ENCODE measurements around the gene TLR10. TPM values are rescaled to one million over a fixed set of nuclear protein-coding genes. Genes with fewer than 3 reads are reported as not detected.

TLR10 gene
- total RNA-seq, 2 experiments from 2014 or later = not detected

GRCh38 chr4:38733663-38734062 lies 49.1 kb downstream of the TLR10 start:
- Mint-ChIP-seq H3K27ac (no peak overlapping the region), H3K4me3 (no peak overlapping the region)
- POLR2A ChIA-PET = no interaction called here

GRCh38 chr4:38730830-38731646 lies 51.8 kb downstream of the TLR10 start:
- Histone ChIP-seq H3K4me3 (ENCODE audit: low read length) (no peak overlapping the region), H3K4me1 (ENCODE audit: insufficient read depth, low read length) (peaks cover 18% of the 10 kb centered on the region), H3K36me3 (ENCODE audit: insufficient read depth, low read length) (no peaks in the 10 kb centered on the region), H3K9me3 (ENCODE audit: control insufficient read depth in 1 of 2, insufficient read depth in 1 of 2, low read length in 2 of 2) (no peaks in the 10 kb centered on the region), H3K27me3 (ENCODE audit: control insufficient read depth in 1 of 2, insufficient read depth in 2 of 2, low read length in 2 of 2) (no peaks in the 10 kb centered on the region), H3K27ac (ENCODE audit: low read depth in 1 of 2, low read length in 2 of 2) (no peak overlapping the region)
- Mint-ChIP-seq H3K4me1 (ENCODE audit: low read depth) (peaks cover 20% of the 10 kb centered on the region), H3K4me3 (no peak overlapping the region), H3K9me3 (peaks cover 2% of the 10 kb centered on the region), H3K27me3 (no peaks in the 10 kb centered on the region), H3K27ac (no peak overlapping the region), H3K36me3 (ENCODE audit: low read depth) (no peaks in the 10 kb centered on the region)
- ChIA-PET CTCF (interaction anchor here (0.6 to 4.3 kb wide), 25 partner anchors 8 to 1974 kb away, joined by 3 to 111 read pairs (median 4); no protein-coding TSS in a partner anchor), POLR2A (interaction anchor here (0.6 to 1.0 kb wide), 3 partner anchors 411 to 576 kb away, joined by 3 read pairs; no protein-coding TSS in a partner anchor)
- intact Hi-C loops (cut with DNase I, micrococcal nuclease) = loop anchor here (1.0 to 2.0 kb wide), 4 partner anchors 410 to 669 kb away; no protein-coding TSS in a partner anchor
- peak; percentile 99 for TF ChIP-seq CTCF (IDR thresholded peaks at IDR 0.05)
- ATAC-seq (ENCODE audit: poor library complexity) (peak; percentile 79), DNase-seq (peak; percentile 67 to 92 (median 80))

More at GRCh38 chr4:38733663-38734062, 49.1 kb downstream of the TLR10 start:
- Mint-ChIP-seq H3K9me3 (peaks cover 2% of the 10 kb centered on the region), H3K4me1 (ENCODE audit: low read depth) (peaks cover 14% of the 10 kb centered on the region), H3K36me3 (ENCODE audit: low read depth) (no peaks in the 10 kb centered on the region), H3K27me3 (no peaks in the 10 kb centered on the region)
- CTCF ChIA-PET = no interaction called here
- Histone ChIP-seq H3K9me3 (ENCODE audit: control insufficient read depth in 1 of 2, insufficient read depth in 1 of 2, low read length in 2 of 2) (no peaks in the 10 kb centered on the region), H3K27me3 (ENCODE audit: control insufficient read depth in 1 of 2, insufficient read depth in 2 of 2, low read length in 2 of 2) (no peaks in the 10 kb centered on the region), H3K4me1 (ENCODE audit: insufficient read depth, low read length) (peaks cover 15% of the 10 kb centered on the region), H3K4me3 (ENCODE audit: low read length) (no peak overlapping the region), H3K36me3 (ENCODE audit: insufficient read depth, low read length) (no peaks in the 10 kb centered on the region), H3K27ac (ENCODE audit: low read depth in 1 of 2, low read length in 2 of 2) (no peak overlapping the region)
- no peak for ATAC-seq (ENCODE audit: poor library complexity)
- no peak for TF ChIP-seq CTCF (IDR thresholded peaks at IDR 0.05)
- intact Hi-C loops (cut with DNase I, micrococcal nuclease) = no loop called here
- DNase-seq = no peak

- ATAC-seq (ENCODE audit: poor library complexity) = no peak
- no peaks in the 10 kb centered on the region for H3K9me3 ChIP-seq (ENCODE audit: control insufficient read depth in 1 of 2, insufficient read depth in 1 of 2, low read length in 2 of 2)
- no peaks in the 10 kb centered on the region for H3K36me3 ChIP-seq (ENCODE audit: insufficient read depth, low read length)
- Mint-ChIP-seq H3K4me1 (ENCODE audit: low read depth) (peaks cover 20% of the 10 kb centered on the region), H3K4me3 (no peak overlapping the region), H3K27ac (no peak overlapping the region), H3K36me3 (ENCODE audit: low read depth) (no peaks in the 10 kb centered on the region), H3K9me3 (peaks cover 2% of the 10 kb centered on the region), H3K27me3 (no peaks in the 10 kb centered on the region)
- no peaks in the 10 kb centered on the region for H3K27me3 ChIP-seq (ENCODE audit: control insufficient read depth in 1 of 2, insufficient read depth in 2 of 2, low read length in 2 of 2)
- POLR2A ChIA-PET = interaction anchor here (0.8 to 1.0 kb wide), 2 partner anchors 551 to 575 kb away, joined by 3 read pairs; no protein-coding TSS in a partner anchor
- TF ChIP-seq CTCF (IDR thresholded peaks at IDR 0.05) = no peak
- peaks cover 18% of the 10 kb centered on the region for H3K4me1 ChIP-seq (ENCODE audit: insufficient read depth, low read length)
- intact Hi-C loops (cut with DNase I, micrococcal nuclease) = loop anchor here (2.0 kb wide), 2 partner anchors 410 to 412 kb away; no protein-coding TSS in a partner anchor
- H3K4me3 ChIP-seq (ENCODE audit: low read length) = no peak overlapping the region
- H3K27ac ChIP-seq (ENCODE audit: low read depth in 1 of 2, low read length in 2 of 2) = no peak overlapping the region
- CTCF ChIA-PET = interaction anchor here (1.1 to 4.3 kb wide), 12 partner anchors 9 to 665 kb away, joined by 3 to 111 read pairs (median 4); no protein-coding TSS in a partner anchor
- DNase-seq = no peak
Observed at GRCh38 chr4:38730493-38730829, 52.3 kb downstream of the TLR10 start.

Data from CD4-positive, alpha-beta T cell (primary cell).